Activated naive CD4-positive, alpha-beta T cell (primary cell): ENCODE measurements around the gene NISCH.

Experiments used
- DNase-seq, 4 experiments: peaks; one replicate each; lab custom pipeline; 2025; lab: John Stamatoyannopoulos, UW

NISCH gene

DNA sequence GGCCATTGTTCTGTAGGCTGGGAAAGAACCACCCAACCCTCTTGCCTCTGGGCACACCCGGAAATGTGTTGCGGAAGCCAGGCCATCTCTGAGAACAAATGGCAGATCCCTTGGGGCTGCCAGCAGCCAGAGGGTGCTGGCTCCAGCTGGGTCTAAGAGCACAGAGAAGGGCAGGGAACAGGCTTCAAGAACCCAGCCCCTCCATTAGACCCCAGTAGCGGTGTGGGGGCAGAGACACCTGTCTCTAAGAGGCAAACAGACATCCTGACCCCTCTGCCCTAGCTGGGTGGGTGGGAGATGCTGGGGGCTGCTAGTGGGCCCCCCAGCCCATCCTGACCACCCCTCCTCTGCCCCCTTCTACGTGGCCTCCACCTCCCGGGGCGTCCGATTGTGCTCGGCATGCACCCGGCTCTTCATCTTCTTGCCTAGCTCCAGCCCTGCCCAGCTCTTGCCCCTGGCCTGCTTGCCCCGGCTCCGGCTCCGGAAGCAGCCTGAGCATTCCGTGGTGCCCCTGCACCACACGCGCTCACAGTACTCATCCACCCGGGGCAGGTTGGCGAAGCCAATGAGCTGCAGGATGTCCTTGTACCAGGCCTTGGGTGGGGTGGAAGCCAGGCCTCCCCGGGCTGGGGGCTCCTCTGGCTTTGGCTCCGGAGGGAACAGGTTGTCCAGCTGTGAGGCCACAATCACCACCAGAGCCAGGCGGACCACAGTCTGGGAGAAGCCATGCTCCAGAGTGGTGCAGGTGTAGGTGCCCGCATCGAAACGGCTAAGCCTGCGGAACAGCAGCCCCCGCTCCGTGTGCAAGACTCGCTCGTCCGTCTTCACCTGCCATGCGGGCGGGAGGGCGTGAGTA lies 19.9 kb upstream of the NISCH start:
- no peak for DNase-seq

DNA sequence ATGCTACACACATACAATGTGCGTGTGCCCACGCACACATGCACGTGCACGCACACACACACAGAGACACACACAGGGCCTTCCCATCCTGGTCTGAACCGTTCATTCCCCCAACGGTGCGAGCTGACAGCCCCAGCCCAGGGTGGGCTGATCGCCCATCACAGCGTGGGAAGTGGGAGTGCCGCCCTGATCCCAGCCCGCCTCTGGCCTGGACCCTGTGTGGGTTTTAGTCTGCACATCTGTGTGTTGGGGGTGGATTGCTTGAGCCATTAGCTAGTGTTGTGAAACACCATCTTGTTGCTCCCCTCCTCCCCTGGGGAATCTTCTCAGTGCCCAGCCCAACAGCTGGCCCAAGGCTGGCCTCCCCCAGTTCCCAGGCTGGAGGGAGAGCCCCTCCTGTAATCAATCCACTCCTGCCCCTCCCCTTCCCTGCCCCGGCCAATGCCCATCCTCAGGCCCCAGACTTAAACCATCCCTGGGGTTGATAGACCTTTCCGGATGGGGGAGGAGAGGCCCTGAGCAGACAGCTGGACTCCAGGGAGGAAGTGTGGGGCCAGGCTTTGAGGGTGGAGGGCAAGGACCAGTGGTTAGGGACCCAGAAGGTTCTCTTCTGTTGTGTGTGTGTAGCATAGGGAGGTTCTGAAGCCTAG lies 18.8 kb upstream of the NISCH start:
- DNase-seq, result no peak

DNA sequence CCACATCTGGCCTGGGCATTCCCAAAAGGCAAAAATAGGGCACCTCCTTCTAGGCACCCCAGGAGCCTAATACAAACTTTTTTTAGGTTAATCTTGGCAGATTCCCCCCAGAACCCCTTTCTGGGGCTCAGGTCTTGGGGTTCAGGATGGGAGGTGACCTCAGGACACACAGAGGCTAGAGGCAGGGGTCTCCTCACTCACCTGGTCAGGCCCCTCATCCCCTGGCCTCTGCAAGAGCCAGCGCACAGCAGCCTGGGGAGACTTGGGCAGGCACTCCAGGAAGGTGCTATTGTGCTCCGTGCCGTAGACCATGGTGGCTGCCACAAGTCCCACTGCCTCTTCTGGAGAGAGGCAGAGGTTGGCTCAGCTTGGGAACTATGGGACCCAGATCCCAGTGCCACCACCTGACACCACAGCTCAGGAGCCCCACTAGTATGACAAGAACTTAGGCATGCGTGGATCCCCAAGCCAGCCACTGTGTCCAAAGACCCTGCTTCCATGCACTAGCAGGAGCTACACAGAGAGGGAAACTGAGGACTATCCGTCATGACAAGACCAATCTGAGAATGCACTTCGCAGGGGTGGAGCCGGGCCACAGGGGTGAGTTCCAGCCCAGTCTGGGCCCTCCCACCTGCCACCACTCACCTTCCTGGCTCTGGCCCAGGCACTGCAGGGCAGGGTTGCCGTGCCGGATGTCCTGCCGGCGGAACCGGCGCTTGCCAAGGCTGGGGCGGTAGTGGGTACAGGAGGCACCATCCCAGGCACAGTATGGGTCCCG lies 17.9 kb upstream of the NISCH start:
- no peak for DNase-seq

DNA sequence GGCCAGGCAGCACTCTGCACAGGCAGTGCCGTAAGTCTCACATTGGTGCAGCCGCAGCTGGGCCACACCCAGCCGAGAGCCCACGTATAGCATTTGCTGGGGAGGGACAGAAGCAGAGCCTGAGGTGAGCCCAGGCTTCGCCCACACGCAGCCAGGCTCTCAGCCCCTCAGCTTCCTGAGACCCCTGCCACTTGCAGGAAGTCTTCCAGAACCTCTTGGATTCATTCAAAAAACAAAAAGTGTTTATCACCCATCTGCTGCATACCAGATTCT lies 17.4 kb upstream of the NISCH start:
- no peak for DNase-seq

DNA sequence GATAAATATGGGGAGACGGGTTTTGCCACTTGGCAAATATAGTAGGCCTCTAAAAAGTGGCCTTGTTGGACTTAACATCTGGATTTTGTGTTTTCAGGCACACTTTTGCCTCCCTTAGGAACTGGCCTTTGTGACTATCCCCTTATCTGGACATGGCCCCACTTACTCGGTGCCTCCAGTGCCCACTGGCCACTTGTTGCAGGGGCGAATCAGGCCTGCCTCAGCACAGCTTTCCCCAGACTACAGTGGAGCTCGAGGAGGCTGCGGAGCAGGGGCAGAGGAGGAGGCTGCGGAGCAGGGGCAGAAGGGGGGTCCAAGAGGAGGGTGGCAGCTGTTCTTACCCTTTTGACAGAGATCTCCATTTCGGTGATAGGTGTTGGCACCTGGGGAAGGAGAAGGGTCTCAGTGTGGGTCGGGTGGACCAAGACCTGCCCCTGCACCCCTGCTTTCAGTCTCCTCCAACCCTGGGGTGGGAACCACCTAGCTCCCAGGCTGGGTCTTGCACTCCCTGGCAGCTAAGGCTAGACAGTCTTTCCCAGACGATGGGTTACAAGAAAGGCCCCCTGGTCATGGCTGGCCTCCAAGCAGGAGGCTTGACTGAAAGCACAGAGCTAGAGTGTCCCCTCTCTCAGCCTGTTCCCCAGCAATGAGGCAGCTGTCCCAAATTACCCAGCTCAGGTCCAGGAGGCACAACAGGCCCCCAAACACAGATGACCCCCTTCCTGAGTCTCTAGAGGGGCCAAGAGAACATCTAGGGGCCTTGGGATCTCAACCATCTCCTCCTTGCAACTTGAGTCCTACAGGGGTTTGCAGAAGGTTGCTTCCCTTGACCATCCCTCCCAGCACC lies 16.6 kb upstream of the NISCH start:
- DNase-seq, result no peak

DNA sequence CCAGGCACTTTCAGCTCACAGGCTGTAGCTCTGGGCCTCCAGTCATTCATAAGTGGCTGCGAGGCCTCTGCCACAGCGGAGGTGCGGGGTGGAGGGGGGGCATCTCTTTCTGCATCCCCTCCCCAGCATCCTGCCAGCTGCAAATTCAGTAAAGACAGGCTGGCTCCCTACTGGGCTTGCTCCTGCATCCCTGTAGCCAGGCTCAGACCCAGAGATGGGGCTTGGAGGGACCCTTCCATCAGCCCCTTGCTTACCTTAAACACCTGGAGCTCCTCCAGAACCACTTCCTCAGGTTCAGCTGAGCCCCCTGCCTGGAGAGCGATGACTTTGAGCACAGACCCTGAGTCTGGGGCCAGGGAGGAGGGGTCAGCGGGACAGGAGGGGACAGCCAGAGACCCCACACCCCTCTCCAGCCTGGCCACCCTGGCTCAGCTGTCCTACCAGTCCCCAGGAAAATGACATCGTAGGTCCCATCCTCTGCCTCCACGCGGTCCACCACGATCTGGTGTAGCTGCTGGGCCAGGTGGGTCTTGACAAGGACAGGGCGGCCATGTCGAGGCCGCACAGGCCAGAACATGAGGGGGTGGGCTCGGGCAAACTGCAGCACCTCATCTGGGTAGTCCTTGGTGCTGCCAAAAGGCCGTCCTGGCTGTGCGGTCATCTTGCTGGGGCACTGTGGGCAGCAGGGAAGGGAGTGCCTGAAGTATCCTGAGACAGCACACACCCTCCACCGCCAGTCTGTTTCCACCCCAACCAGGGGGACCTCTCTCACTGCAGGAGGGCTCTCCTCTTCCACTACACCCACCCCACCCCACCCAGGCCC lies 15.8 kb upstream of the NISCH start:
- no peak for DNase-seq

DNA sequence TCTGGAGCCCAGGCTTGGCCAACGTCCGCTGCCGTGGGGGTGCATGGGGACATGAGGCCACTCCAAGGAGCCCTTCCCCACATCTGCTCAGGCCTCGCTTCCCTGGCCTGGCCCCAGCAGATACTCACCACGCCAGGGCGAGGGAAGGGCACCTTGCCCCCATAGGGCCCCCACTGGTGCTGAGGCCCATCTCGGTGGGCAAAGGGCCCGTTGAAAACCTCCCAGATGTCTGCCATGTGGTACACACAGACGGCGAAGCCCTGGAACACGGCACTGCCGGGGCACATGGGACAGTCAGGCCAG lies 15.2 kb upstream of the NISCH start:
- no peak for DNase-seq

DNA sequence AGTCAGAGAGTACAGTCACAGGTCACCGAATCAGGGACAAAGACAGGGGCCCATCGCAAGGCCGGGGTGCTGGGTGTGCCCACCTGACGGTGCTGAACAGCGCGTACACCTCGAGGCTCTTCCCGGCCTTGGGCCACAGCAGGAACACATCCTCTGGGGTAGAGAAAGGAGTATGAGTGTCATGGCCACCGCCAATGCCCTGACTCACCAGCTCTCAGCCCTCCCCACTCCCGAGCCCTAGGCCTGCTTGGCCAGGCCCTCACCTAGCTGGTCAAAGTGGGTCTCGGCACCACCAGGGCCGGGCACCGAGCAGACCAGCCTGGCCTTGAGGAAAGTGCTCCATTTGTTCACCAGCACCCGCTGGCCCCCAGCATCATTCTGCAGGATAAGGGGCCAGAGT lies 14.7 kb upstream of the NISCH start:
- DNase-seq, result no peak

DNA sequence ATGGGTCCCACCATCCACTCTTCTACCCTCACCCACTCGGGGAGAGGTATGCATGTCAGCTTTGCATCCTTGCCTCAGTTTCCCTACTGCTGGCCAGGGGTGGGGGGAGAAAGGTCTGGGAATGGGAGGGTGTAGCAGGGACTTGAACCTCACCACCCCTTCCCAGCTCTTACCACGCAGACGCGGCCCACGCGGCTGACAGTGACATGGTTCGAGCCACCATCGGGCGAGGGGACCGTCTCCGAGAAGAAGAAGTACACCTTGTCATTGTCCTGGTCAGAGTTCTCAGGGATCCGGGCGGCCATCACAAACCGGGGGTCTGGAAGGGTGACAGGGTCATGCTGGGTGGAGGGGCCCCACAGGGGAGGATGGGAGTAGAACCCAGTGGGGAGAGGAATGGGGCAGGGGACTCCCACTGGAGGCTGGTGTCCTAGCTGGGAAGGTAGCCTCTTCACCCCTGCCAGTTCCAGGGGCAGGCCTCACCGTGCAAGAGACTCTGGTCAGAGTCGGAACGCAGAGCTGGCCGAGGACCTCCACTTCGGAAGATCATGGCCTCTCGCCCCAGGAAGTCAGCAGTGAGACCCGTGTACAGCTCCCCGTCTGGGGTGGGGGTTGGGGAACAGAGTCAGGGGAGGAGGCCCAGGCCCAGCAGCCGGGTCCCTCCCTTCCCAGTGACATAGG lies 14.2 kb upstream of the NISCH start:
- no peak for DNase-seq

DNA sequence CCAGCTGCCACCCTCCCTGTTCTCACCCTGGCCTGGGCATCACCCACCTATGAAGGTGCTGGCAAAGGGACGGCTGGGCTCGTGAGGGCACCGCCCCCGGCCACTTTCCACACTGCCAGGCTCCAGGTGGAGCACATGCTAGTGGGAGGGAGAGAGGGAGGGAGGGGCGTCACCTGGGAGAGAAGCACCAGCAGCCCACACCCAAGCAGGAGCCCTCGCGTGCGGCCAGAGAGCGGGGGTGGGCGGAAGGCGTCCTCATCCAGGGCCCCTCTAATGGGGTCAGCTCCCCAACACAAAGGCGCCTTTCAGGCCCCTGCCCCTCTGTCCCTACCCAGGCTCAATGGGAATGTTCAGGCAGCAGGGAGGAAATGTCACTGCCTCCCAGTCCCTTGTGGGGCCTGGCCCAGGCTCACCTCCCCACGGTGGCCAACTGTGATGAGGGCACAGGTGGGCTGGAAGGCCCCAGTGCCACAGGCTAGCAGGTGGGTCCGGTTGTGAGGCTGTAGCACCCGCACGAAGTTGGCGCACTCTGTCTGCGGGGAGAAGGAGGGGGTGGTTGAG lies 13.6 kb upstream of the NISCH start:
- no peak for DNase-seq

DNA sequence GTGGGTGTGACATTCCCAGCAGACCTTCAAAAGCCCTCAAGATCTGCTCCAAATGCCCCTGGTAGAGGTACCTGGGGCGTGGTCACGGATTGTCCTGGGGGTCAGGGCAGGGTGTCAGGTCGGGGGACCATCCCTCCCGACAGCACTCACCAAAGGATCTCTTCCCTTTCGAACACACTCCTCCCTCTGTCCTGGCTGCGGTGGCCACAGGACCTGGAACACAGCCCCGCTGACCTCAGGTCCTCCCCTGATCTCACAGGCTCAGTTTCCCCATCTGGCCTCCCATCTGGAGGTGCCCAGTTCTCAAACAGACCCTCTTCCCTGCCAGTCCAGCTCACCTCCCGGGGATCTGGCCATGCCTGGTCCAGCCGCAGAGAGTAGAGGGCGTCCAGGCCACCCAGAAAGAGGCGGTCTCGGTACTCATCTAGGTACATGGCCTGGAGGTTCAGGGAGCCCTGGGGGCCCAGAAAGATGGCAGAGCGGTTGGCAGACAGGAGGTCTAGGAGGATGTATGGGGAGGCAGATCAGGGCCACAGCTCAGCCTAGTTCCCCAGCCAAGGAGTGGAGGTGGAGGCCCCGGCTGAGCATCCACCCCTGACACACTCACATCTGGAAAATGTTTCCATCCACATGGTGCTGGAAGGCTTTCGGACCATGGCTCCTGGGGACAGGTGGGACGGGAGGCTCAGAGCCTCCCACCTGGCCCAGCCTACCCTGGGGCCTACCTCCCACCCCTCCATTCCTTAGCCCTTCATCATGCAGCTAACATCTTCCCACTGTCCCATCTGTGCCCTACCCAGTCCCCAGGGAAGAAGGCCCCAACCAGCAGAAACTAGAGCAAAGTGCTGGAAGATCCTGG lies 12.8 kb upstream of the NISCH start:
- no peak for DNase-seq

DNA sequence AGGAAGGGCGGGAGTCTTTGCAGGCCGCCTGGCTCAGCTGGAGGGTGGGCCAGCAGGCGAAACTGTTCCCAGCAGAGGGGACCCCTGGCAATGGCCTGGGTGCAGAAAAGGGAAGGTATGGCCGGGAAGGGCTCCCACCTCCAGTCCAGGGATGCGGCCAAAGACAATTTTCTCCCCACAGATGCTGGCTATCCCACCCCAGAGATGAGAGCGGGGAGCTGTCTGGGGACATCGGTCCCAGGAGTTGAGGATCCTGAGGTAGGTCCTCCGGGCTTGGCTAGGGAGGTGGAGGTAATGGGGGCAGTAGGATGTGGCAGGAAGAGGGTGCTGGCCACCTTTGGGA lies 12.2 kb upstream of the NISCH start:
- DNase-seq, result no peak

DNA sequence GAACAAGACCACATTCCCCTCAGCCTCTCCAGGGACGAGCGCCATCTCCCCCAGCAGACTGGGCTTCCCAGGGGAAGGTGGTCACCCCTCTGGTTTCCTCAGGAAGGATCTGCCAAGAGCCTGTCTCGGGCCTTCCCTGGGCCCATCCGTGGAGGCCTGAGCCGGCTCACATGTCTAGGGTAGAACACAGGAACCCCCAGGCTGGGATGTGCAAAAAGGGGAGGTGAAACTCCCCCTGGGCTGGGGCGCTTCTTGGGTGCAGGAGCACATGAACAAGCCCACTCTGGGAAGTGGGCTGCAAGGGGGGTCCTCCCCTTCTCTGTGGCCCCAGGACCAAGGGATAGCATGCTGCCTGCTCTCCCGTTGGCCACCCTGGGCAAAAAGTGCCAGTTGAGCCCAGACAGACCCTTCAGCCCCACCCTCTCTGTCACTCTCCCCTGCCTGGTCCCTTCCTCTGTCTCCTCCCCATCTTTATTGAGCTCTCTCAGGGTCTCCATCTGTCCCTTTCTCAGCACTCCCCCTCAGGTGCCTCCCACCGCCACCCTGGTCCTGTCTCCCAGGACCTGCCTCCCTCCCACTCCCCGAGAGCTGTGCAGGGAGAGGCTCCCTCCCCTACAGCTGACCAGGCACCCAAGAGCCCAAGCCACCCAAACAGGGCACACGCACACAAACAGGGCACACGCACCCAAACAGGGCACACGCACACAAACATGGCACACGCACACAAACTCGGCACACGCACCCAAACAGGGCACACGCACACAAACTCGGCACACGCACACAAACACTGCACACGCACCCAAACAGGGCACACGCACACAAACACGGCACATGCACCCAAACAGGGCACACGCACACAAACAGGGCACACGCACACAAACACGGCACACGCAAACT lies 11.4 kb upstream of the NISCH start:
- DNase-seq, result no peak

DNA sequence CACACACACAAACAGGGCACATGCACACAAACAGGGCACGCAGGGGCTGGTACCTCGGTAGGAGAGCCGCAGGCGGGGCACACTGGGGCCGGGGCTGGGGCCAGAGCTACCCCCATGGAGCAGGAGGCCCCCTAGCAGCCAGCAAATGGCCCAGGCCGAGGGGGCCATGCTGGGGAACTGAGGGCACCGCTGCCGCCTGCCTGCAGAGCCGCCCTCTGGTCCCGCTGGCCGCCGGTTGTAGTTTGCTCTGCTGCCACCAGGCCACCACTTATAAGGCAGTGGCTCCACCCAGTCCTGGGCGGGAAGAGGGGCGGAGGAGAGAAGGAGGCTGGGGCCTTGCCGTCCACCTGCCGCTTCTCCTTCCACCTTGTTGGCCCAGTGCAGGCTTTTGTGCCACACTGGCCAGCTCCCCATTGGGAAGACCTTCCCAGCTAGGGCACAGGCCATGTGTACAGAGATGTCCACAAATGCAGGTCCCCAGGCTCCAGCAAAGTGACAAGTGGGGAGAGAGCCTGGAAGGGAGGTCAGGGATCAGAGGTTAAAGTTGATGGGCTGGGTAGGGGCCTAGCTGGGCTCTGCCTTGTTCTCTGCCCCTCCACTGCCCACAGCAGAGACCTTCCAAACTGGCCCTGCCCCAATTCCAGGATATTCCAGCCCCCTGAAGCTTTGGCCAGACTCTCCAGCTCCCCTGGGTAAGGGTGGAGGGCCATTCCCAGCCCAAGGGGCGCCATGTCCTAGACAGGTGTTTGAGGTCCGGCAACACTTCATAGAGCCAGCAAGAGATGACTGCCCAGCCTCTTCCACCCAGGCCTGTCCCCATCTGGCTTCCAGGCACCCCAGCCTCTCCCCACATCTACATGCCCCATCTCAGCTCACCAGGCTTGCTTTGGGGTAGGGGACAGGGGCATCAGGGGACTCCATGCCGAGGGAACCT lies 10.3 kb upstream of the NISCH start, which contains the start of gene SEMA3G:
Gene SEMA3G (minus strand): TSS at position 244 of the 934 bp plus-strand sequence. CDS start 76 bp downstream, at position 168.
- peak; percentile 19 to 67 (median 32) for DNase-seq

DNA sequence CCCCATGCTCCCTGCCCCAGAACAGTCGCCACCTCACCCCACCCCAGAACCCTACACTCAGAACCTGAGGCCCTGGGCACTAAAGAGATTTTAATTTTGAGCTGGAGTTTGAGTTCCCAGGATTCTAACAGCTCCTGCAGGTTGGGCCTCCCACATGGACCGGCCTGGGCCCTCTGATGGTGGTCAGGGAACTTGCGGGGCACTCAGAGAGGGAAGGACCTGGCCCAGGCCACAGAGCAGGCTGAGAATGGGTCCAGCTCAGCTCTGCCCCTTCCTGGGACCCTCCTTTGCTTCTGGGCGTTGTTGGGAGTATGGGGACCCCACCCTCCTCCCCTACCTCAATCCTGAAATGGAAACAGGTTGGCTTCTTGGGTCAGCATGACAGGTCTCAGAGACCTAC lies 9.4 kb upstream of the NISCH start:
- no peak for DNase-seq

DNA sequence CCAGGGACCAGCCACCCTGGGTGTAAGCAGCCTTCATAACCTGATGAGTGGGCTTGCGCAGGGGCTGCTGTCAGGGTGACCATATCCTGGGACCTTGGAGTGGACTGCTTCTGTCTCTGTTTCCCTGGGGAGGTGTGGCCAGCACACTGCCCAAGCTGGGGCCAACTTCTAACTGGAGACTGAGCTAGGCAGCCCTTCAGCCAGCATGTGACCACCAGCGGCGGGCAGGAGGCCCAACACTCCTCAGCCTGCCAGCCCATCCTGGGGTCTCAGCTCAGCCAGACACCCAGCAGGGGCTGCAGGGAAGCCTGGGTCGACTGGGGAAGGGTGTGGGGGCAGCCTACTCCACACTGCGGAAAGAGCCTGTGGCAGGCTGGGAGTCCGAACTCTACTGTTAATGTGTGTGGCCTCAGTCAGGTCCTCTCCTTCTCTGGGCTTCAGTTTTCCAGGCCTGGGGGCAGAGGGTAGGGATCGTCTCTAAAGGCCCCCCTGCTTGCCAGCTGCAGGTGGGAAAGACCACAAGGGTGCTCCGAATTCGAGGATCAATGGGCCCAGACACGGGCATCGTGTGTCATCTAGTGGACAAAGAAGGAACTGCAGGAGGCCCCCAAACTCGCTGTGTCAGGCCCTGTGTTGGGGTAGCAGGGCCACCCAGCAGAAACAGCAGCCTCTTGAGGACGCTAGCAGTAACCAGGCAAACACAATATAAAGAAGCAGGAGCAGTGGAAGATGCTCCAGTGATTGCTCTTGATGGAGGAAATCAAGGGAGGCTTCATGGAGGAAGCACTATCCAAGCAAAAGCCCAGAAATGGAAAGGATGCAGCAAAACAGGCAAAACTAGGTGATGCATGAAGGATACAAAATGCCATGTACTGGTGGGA lies 8.5 kb upstream of the NISCH start:
- peak; percentile 14 to 51 (median 46) for DNase-seq
